Pons (tissue), 1 donor: ENCODE measurements around the gene TLE3.

ENCODE experiments used
- DNase-seq: peaks from one replicate; pipeline ENCODE4 v3.0.0-alpha.2; 2016; ENCODE audit warnings: low spot score

TLE3 gene

GRCh38 chr15:70029297-70029701 lies 68.4 kb downstream of the TLE3 start:
- DNase-seq, result no peak

GRCh38 chr15:70027518-70027917 lies 70.2 kb downstream of the TLE3 start:
- no peak for DNase-seq

GRCh38 chr15:70026991-70027390 lies 70.7 kb downstream of the TLE3 start:
- no peak for DNase-seq

GRCh38 chr15:70025413-70026296 lies 72.1 kb downstream of the TLE3 start:
- peak; percentile 26 for DNase-seq

- no peak for DNase-seq
These were observed 73.2 kb downstream of the TLE3 start for GRCh38 chr15:70024521-70024920.

- peak; percentile 31 for DNase-seq
These were observed 73.8 kb downstream of the TLE3 start for GRCh38 chr15:70023769-70024491.

- DNase-seq, result no peak
These were observed 74.5 kb downstream of the TLE3 start for GRCh38 chr15:70023064-70023768.

DNA sequence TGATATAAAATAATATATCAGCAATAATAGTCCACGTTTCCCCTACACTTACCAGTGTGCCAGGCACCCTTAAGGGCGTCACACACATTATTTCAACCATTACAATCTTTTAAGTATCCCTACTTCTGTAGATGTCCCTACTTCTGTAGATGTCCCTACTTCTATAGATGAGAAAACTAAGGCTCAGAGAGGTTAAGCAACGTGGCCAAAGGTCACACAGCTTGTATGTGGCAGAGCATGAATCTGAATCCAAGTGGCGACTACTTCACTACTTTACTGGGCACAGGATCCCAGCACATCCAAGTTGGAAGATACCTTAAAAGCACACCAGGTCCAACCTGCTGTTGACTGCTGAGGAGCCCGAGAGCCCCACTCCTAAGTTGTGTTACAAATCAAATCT lies 77.5 kb downstream of the TLE3 start:
- no peak for DNase-seq

DNA sequence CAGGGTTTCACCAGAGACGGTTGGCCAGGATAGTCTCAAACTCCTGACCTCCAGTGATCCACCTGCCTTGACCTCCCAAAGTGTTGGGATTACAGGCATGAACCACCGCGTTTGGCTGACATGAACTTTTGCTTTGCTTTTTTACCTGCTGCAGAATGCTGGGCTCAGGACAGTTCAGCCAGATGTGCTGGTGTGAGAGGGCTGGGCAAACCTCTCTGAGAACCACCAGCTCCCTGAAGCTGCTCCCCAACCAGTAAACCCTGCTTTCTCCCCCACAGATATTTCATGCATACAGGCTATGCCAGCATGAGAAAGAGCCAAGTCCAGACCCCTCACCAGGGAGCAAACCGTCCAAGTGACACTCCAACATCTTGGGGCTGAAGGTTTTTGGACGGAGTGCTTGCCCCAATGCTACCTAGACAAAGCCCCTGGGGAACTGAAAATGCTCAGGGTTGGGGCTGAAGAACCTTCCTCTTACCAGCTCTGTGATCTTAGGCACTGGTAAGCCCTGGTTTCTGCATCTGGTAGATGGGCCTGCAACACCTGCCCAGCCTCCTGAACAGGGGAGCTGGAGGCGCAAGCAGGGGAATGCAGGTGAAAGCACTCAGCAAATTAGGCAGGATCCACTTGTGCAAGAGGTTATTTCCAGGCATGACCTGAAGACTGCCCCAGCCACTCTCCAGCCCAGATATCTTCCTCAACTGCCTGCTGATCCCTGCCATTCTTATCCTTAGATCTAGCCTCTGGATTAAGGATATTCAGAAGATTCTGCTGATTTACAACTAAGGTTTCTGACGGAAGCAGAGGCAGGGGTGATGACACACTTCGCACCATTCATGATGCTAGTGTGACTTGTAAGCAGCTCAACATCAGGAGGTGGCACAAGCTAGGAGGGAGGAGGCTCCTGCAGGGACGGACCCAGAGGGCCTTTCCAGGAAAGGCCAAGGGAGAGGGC lies 78.8 kb downstream of the TLE3 start:
- no peak for DNase-seq

GRCh38 chr15:70017801-70018200 lies 79.9 kb downstream of the TLE3 start:
- DNase-seq, result no peak

GRCh38 chr15:70017025-70017424 lies 80.7 kb downstream of the TLE3 start:
- DNase-seq, result no peak

DNA sequence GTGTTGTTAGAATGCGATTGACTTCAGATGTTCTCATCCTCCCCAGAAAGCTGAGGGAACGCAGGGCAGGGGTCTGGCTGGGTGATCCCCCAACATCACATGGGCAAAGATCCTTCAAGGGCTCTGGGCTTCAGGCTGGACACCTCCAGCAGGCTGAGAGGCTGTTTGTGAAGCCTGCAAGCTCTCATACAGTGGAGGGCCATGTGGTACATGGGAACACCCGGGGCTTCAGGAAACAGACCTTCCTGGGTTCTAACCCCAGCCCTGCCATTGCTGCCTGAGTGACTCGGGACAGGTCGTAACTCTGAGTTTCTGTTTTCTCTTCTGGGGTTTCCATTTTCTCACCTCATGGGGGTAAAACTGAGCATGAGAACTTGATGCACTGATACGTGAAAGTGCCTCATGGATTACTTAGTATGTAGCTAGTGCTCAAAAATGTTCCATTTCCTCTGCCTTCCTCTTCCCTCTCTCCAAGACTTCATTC lies 81.2 kb downstream of the TLE3 start:
- no peak for DNase-seq

- no peak for DNase-seq
These were observed 82.7 kb downstream of the TLE3 start for GRCh38 chr15:70014860-70015490.

DNA sequence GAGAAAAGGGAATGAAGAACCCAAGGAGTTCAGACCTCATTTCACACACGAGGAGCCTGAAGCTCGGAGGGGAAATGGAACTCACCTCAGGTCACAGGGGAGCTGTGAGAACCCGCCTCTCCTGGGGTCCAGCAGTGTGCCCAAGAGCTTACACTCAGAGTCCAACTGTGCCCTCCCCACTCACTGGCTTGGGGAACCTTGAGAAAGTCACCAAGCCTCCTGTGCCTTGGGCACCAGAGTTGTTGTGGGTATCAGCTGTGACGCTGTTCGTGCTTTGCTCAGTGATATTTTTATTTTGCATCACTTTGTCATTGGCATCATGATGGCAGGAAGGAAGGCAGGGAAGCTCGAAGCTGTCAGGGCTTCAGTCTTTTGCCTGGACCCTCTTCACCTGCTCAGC lies 83.4 kb downstream of the TLE3 start:
- no peak for DNase-seq

GRCh38 chr15:70013656-70014313 lies 83.9 kb downstream of the TLE3 start:
- no peak for DNase-seq

- DNase-seq, result no peak
These were observed 84.8 kb downstream of the TLE3 start for GRCh38 chr15:70012895-70013294.

DNA sequence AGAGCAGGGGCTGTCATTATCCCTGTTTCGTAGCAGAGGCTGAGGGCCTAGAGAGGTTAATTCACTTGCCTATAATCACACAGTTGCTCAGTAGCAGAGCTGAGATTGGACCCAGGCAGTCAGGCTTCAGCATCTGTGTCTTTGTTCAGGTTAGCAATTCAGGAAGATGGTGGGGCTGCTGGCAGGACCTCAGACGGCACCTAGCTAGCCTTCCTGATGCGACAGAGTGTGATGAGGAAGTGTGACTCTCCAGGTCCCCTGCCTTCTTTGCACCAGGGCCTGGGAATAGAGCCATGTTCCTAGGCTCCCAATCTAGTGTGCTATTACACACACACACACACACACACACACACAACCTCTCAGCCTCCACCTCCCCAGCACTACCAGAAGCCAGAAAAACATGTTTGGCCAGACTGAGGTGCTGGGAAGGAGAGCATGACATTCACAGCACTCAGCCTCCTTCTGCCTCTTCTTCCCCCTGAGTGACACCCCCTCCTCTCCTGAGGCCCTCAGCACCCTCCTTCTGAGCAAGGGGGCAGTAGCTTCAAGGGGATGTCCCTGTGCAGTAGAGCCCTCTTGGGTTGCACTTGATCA lies 88.9 kb downstream of the TLE3 start:
- no peak for DNase-seq

DNA sequence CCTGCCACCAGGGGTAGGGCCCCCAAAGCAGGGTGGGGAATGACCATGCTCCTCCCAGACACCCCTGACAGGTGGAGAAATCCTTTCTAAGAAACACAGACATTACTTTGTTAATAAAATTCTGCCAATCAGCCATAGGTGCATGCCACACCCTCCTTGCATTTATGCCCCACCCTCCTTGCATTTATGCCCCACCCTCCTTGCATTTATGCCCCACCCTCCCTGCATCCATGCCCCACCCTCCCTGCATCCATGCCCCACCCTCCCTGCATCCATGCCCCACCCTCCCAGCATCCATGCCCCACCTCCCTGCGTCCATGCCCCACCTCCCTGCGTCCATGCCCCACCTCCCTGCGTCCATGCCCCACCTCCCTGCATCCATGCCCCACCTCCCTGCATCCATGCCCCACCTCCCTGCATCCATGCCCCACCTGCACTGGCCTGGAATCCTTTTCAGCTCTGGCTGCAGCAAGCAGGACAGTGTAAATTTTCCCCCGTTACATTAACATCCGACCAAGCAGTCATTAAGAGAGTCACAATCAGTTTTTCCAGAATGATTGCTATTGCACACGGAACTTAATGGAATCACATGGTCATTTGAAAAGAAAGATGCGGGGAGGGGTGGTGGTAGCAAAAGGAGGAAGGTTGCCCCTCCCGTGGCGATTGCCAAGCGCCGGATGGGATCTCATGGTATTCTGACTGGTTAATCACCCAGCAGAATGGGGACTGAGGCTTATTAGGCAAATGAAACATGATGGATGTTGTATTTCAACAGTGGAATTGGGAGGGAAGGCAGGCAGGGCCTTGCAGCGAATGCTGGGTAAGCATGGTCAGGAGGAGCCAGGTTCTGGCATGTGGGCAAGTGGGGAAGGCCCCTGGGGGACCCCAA lies 91.2 kb downstream of the TLE3 start:
- no peak for DNase-seq

- DNase-seq, result no peak
These were observed 92.9 kb downstream of the TLE3 start for GRCh38 chr15:70004826-70005225.
